Stomach smooth muscle (tissue), 2 donors: Measurements from ENCODE around the gene PRDM15.

Source experiments
- H3K27ac ChIP-seq: one replicate; pipeline ENCODE4 v1.7.0; 2013; ENCODE audit warnings: mild to moderate bottlenecking, low read length, inconsistent platforms
- H3K27me3 ChIP-seq, 2 donors: one replicate each; pipeline ENCODE4 v1.7.0; 2013; ENCODE audit warnings: low read length in 2 of 2; ENCODE audit not compliant: insufficient read depth in 2 of 2, control insufficient read depth in 1 of 2
- H3K36me3 ChIP-seq, 2 donors: one replicate each; pipeline ENCODE4 v1.7.0; 2013; ENCODE audit warnings: low read length in 2 of 2; ENCODE audit not compliant: control insufficient read depth in 2 of 2, insufficient read depth in 2 of 2
- H3K4me1 ChIP-seq: one replicate; pipeline ENCODE4 v1.7.0; 2013; ENCODE audit warnings: low read length; ENCODE audit not compliant: control insufficient read depth, insufficient read depth
- H3K4me3 ChIP-seq, 2 donors: one replicate each; pipeline ENCODE4 v1.7.0; 2013; ENCODE audit warnings: low read length in 2 of 2
- H3K9ac ChIP-seq, 2 donors: one replicate each; pipeline ENCODE4 v1.7.0; 2013; ENCODE audit warnings: low read length in 2 of 2, mild to moderate bottlenecking in 1 of 2
- H3K9me3 ChIP-seq, 2 donors: one replicate each; pipeline ENCODE4 v1.7.0; 2013; ENCODE audit warnings: low read length in 2 of 2; ENCODE audit not compliant: control insufficient read depth in 2 of 2
- donor health status: healthy.
- donor health status: Pancreatic carcinoma.

The PRDM15 gene

GRCh38 chr21:41921021-41921420 is 41.9 kb upstream of the PRDM15 start:
- H3K36me3 ChIP-seq, result peaks cover 21 to 24% of the 10 kb centered on the region in 2 donors
- H3K9me3 ChIP-seq, result no peaks in the 10 kb centered on the region
- no peak overlapping the region for H3K4me3 ChIP-seq
- H3K9ac ChIP-seq, result no peak overlapping the region
- H3K4me1 ChIP-seq, result peaks cover 12% of the 10 kb centered on the region
- H3K27me3 ChIP-seq, result no peaks in the 10 kb centered on the region
- no peak overlapping the region for H3K27ac ChIP-seq

DNA sequence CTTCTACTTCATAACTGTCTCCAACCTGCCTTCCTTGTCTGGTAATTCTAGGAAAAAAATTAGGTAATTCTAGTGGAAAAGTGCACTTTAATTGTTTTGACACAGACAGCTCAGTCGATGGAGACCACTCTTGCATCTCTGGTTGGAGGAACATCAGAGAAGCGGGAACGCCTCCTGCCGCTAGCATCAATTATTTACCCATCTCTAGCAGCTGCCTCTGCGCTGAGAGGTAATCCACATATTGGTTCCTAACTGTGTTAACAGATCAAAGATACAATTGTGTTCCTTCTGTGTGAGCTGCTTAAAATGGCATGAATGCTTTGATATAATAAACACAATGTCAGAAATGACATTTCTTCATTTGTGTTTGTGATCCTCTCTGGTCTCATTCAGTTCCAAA is 41.3 kb upstream of the PRDM15 start:
- peaks cover 24 to 28% of the 10 kb centered on the region in 2 donors for H3K36me3 ChIP-seq
- peaks cover 7% of the 10 kb centered on the region for H3K4me1 ChIP-seq
- H3K4me3 ChIP-seq, result no peak overlapping the region
- H3K27ac ChIP-seq, result no peak overlapping the region
- no peak overlapping the region for H3K9ac ChIP-seq
- no peaks in the 10 kb centered on the region for H3K27me3 ChIP-seq
- H3K9me3 ChIP-seq, result no peaks in the 10 kb centered on the region

- no peak overlapping the region for H3K4me3 ChIP-seq
- no peaks in the 10 kb centered on the region for H3K27me3 ChIP-seq
- H3K4me1 ChIP-seq, result peaks cover 3% of the 10 kb centered on the region
- no peaks in the 10 kb centered on the region for H3K9me3 ChIP-seq
- H3K9ac ChIP-seq, result no peak overlapping the region
- no peak overlapping the region for H3K27ac ChIP-seq
- peaks cover 27 to 28% of the 10 kb centered on the region in 2 donors for H3K36me3 ChIP-seq
These were observed 40.7 kb upstream of the PRDM15 start for GRCh38 chr21:41919666-41920398.

- no peak overlapping the region for H3K4me3 ChIP-seq
- peaks cover 28 to 32% of the 10 kb centered on the region in 2 donors for H3K36me3 ChIP-seq
- no peaks in the 10 kb centered on the region for H3K27me3 ChIP-seq
- no peak overlapping the region for H3K27ac ChIP-seq
- H3K9ac ChIP-seq, result no peak overlapping the region
- H3K4me1 ChIP-seq, result peaks cover 2% of the 10 kb centered on the region
- no peaks in the 10 kb centered on the region for H3K9me3 ChIP-seq
These were observed 39.6 kb upstream of the PRDM15 start for GRCh38 chr21:41918561-41919358.

GRCh38 chr21:41917531-41917930 is 38.4 kb upstream of the PRDM15 start:
- no peak overlapping the region for H3K27ac ChIP-seq
- H3K9ac ChIP-seq, result no peak overlapping the region
- H3K9me3 ChIP-seq, result no peaks in the 10 kb centered on the region
- no peak overlapping the region for H3K4me3 ChIP-seq
- peaks cover 37 to 39% of the 10 kb centered on the region in 2 donors for H3K36me3 ChIP-seq
- no peaks in the 10 kb centered on the region for H3K4me1 ChIP-seq
- H3K27me3 ChIP-seq, result no peaks in the 10 kb centered on the region

- H3K9ac ChIP-seq, result no peak overlapping the region
- H3K27me3 ChIP-seq, result no peaks in the 10 kb centered on the region
- H3K4me3 ChIP-seq, result no peak overlapping the region
- H3K27ac ChIP-seq, result no peak overlapping the region
- H3K36me3 ChIP-seq, result peaks cover 39 to 41% of the 10 kb centered on the region in 2 donors
- H3K4me1 ChIP-seq, result no peaks in the 10 kb centered on the region
- H3K9me3 ChIP-seq, result no peaks in the 10 kb centered on the region
These were observed 37.8 kb upstream of the PRDM15 start for GRCh38 chr21:41916888-41917433.

DNA sequence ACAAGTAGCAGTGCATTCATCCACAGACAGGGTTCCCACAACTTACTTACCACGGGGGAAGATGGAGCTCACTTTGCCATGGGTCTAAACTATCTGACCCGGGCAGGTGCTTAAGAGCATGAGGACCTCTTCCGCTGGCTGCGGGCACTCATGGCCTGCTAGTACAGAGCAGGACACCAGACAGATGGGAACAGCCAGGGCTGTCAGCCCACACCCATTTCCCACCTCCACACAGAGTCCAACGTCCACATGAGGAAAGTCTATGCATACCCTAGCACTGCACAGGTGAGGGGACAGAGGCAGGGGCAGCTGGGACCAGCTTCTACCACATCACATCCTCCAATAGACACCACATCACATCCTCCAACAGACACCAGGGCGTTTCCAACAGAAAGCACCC is 35.8 kb upstream of the PRDM15 start:
- Histone ChIP-seq H3K9ac (no peak overlapping the region), H3K27ac (no peak overlapping the region), H3K27me3 (no peaks in the 10 kb centered on the region), H3K9me3 (no peaks in the 10 kb centered on the region), H3K36me3 (peaks cover 48 to 49% of the 10 kb centered on the region in 2 donors), H3K4me1 (no peaks in the 10 kb centered on the region), H3K4me3 (no peak overlapping the region)

- no peak overlapping the region for H3K4me3 ChIP-seq
- H3K27ac ChIP-seq, result no peak overlapping the region
- no peak overlapping the region for H3K9ac ChIP-seq
- no peaks in the 10 kb centered on the region for H3K4me1 ChIP-seq
- H3K27me3 ChIP-seq, result no peaks in the 10 kb centered on the region
- no peaks in the 10 kb centered on the region for H3K9me3 ChIP-seq
- peaks cover 48 to 53% of the 10 kb centered on the region in 2 donors for H3K36me3 ChIP-seq
These were observed 35.2 kb upstream of the PRDM15 start for GRCh38 chr21:41914358-41914757.

DNA sequence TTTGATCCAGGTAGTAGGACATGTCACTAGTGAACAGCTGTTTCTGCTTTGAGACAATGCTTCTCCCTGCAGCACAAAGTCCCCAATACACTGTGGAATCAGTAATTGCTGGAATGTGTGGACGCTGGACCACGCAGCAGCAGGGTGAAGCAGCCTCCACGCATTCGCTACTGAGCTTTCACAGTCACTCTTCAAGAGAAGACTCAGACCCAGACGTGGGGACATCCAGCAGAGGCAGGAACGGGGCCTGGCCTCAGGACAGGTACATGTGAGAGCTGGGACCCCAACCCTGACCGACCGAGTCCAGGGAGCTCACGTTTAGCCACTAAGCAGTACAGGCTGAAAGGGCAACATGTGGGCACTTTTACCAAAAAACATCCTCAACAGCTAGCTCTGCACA is 34.1 kb upstream of the PRDM15 start:
- Histone ChIP-seq H3K9me3 (no peaks in the 10 kb centered on the region), H3K27me3 (no peaks in the 10 kb centered on the region), H3K4me3 (no peak overlapping the region), H3K36me3 (peaks cover 42 to 55% of the 10 kb centered on the region in 2 donors), H3K27ac (no peak overlapping the region), H3K4me1 (no peaks in the 10 kb centered on the region), H3K9ac (no peak overlapping the region)

DNA sequence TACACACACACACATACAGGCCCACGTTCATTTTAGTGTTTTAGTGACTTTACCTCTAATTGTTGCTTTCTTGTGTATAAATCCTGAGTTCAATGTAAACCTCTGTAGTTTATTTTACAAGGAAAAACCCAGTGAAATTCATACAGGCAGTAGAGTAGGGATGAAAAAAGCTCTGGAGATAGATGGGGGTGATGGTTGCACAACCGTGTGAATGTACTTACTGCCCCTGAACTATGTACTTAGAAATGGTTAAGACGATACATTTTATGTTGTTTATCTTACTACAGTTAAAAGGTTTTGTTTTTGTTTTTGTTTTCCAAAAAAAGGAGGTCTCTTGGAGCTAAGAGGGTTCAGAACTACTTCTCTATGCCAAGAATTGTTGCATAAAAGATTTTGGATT is 29.7 kb upstream of the PRDM15 start:
- Histone ChIP-seq H3K36me3 (peaks cover 39 to 50% of the 10 kb centered on the region in 2 donors), H3K27me3 (no peaks in the 10 kb centered on the region), H3K9me3 (no peaks in the 10 kb centered on the region), H3K4me3 (no peak overlapping the region), H3K4me1 (no peaks in the 10 kb centered on the region), H3K9ac (no peak overlapping the region), H3K27ac (no peak overlapping the region)
